Thymus (tissue), 11 donors: ENCODE data around the gene ACACA. TPM values are rescaled to one million over a fixed set of nuclear protein-coding genes. Genes with fewer than 3 reads are reported as not detected.

ENCODE experiments used
- DNase-seq, 9 donors: peaks; one replicate each; pipeline ENCODE4 v3.0.0-alpha.2; 2013; ENCODE audit warnings: low spot score in 9 of 9, low read depth in 6 of 9, missing footprints in 1 of 9
- H3K27ac ChIP-seq, 2 donors: one replicate each; pipeline ENCODE4 v1.5.1; 2013; ENCODE audit warnings: control low read depth in 1 of 2, low read depth in 1 of 2, low read length in 1 of 2, mild to moderate bottlenecking in 1 of 2, moderate library complexity in 1 of 2
- H3K27me3 ChIP-seq, 2 donors: one replicate each; pipeline ENCODE4 v1.5.1; 2013; ENCODE audit warnings: low read length in 1 of 2; ENCODE audit not compliant: control insufficient read depth in 2 of 2, insufficient read depth in 1 of 2
- H3K36me3 ChIP-seq, 2 donors: one replicate each; pipeline ENCODE4 v1.5.1; 2013; ENCODE audit warnings: low read length in 1 of 2, mild to moderate bottlenecking in 1 of 2, moderate library complexity in 1 of 2; ENCODE audit not compliant: control insufficient read depth in 2 of 2, insufficient read depth in 2 of 2
- H3K4me1 ChIP-seq, 2 donors: one replicate each; pipeline ENCODE4 v1.5.1; 2013; ENCODE audit warnings: low read length in 2 of 2; ENCODE audit not compliant: control insufficient read depth in 2 of 2, insufficient read depth in 2 of 2
- H3K4me3 ChIP-seq, 2 donors: one replicate each; pipeline ENCODE4 v1.5.1; 2013; ENCODE audit warnings: low read length in 2 of 2, control low read depth in 1 of 2, mild to moderate bottlenecking in 1 of 2
- H3K9me3 ChIP-seq, 2 donors: one replicate each; pipeline ENCODE4 v1.5.1; 2013; ENCODE audit warnings: low read length in 1 of 2, mild to moderate bottlenecking in 1 of 2; ENCODE audit not compliant: control insufficient read depth in 2 of 2, insufficient read depth in 1 of 2
- WGBS: extraction: QIAGEN DNeasy Blood & Tissue Kit; methylation state at CpG from one replicate; pipeline ENCODE4 v1.1.7; 2013; 5-methylcytosine and 5-hydroxymethylcytosine counted together
- polyA plus RNA-seq: library from polyadenylated mRNA; stranded (reverse); fragments of 200-250 nt; gene quantifications from one replicate; pipeline ENCODE4 v1.2.3, GENCODE V29; 2013
- total RNA-seq: library from RNA; stranded (reverse); fragments of 120-200 nt; gene quantifications from one replicate; pipeline ENCODE4 v1.2.4, GENCODE V29; 2013
- donor health status: healthy.

ACACA gene
- total and polyA plus RNA-seq, 2 donors: 8.7 to 12.9 TPM

- no peaks in the 10 kb centered on the region for H3K27me3 ChIP-seq
- 98% methylated on average over 5 of the region's 5 CpGs for WGBS
- H3K4me1 ChIP-seq: no peaks in the 10 kb centered on the region
- H3K9me3 ChIP-seq: no peaks in the 10 kb centered on the region
- H3K36me3 ChIP-seq: peaks cover under 1 to 2% of the 10 kb centered on the region in 2 donors
- no peak for DNase-seq
- no peak overlapping the region for H3K4me3 ChIP-seq
- no peak overlapping the region for H3K27ac ChIP-seq
Measured at GRCh38 chr17:37219876-37220606, 186.6 kb downstream of the ACACA start.

DNA sequence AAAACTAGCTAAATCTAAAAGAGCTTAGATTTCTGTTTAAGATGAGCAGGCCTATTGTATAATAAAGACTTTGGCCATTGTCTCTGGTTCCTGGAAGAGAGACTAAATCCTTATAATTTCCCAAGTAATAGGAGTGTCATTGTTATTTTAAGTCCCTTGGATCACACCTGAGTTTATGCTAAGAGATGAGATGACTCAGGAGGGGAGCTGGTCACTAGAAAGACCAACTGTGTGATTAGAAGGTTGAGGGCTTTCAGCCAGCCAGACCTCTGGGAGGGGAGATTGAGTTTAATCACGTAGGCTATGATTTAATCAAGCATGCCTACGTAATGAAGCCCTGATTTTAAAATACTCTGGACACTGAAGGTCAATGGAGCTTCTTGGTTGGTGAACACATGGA, 187.8 kb downstream of the ACACA start:
- H3K4me1 ChIP-seq: no peaks in the 10 kb centered on the region
- no peaks in the 10 kb centered on the region for H3K36me3 ChIP-seq
- no peaks in the 10 kb centered on the region for H3K9me3 ChIP-seq
- DNase-seq: no peak
- no peak overlapping the region for H3K27ac ChIP-seq
- H3K4me3 ChIP-seq: no peak overlapping the region
- 97% methylated on average over 2 of the region's 2 CpGs for WGBS
- H3K27me3 ChIP-seq: no peaks in the 10 kb centered on the region

DNA sequence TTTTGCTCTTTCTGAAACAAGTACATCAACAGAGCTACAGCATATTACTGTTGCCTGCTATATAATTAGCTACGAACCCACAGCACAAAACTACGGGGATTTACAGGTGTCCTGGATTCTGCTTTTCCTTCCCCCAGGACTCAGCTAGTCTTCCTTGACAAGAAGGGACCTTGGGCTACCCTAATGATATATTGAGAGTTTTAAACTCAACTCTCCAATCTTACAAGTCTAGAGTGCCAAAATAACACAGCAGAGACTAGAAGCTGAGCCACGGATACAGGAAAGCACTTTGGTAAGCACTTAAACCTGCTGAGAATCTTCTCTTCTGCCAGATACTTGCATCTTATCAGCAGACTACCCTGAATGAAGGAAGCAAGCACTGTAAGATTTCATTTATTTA, 192.2 kb downstream of the ACACA start:
- peaks cover 0 to 4% of the 10 kb centered on the region in 2 donors for H3K36me3 ChIP-seq
- no peaks in the 10 kb centered on the region for H3K9me3 ChIP-seq
- H3K27ac ChIP-seq: no peak overlapping the region
- no peak for DNase-seq
- 97% methylated on average over 3 of the region's 3 CpGs for WGBS
- H3K4me1 ChIP-seq: no peaks in the 10 kb centered on the region
- H3K27me3 ChIP-seq: no peaks in the 10 kb centered on the region
- H3K4me3 ChIP-seq: no peak overlapping the region

DNA sequence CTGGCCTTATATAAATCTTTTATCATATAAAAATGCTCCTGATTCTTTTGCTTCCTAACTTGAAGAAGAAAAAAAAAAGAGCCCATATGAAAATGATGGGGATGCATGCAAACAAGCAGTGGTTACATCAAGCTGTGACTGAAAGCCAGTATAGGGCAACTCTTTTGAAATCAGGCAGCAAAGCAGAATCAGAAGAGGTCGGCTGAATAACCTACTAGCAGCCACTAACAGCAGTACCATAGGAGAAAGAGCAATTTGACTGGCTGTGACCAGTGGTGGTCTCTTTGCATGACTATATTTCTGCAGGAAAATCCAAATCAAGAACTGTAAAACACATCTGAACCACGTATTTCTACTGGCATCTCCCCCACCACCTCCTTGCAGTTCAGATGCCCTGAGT, 192.7 kb downstream of the ACACA start:
- WGBS: 97% methylated on average over 2 of the region's 2 CpGs
- no peak for DNase-seq
- H3K4me3 ChIP-seq: no peak overlapping the region
- H3K36me3 ChIP-seq: peaks cover 0 to 4% of the 10 kb centered on the region in 2 donors
- H3K4me1 ChIP-seq: no peaks in the 10 kb centered on the region
- H3K27me3 ChIP-seq: no peaks in the 10 kb centered on the region
- H3K27ac ChIP-seq: no peak overlapping the region
- no peaks in the 10 kb centered on the region for H3K9me3 ChIP-seq

DNA sequence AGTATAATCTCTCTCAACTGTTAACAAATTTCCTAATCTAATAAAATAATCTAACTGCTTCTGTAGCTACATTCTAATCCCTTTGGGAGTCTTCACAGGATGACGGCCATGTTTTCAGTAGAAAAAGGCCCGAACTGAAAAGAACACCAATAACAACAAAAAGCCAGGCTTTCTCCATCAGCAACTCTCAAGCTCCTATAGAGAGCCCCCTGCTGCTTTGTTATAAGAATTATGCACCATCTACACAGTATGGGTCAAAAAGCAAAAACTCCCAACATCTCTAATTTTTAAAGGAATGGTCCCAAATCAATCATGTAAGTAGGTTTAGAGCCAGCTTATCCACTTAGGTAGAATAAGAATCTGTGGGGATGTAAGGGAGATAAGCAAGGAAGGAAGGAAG, 194.5 kb downstream of the ACACA start:
- H3K9me3 ChIP-seq: no peaks in the 10 kb centered on the region
- H3K4me3 ChIP-seq: no peak overlapping the region
- no peaks in the 10 kb centered on the region for H3K27me3 ChIP-seq
- no peak overlapping the region for H3K27ac ChIP-seq
- peak in 1 of 9 donors; percentile 34 for DNase-seq
- H3K4me1 ChIP-seq: no peaks in the 10 kb centered on the region
- peaks cover 0 to 7% of the 10 kb centered on the region in 2 donors for H3K36me3 ChIP-seq
- WGBS: 96% methylated on average over 2 of the region's 2 CpGs

GRCh38 chr17:37211136-37211535, 195.5 kb downstream of the ACACA start:
- no peak for DNase-seq

DNA sequence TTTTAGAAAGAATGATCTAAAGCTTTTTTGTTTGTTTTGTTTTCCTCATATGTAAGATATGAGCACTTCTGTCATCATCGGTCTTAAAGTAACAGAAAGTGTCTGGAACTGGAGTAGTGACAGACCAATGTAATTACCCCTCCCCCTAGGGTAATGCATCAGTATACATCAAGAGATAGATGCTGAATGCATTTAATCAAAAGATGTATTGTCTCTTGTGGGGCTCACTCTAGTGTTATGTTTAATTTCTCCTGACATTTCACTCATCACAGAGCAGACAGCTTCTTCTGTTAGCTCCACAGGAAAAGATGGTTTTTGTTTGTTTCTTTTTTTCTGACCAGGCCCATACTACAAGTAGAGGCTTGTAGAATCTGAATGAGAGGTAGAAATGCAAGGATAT, 199.5 kb downstream of the ACACA start:
- Histone ChIP-seq H3K4me3 (no peak overlapping the region), H3K4me1 (no peaks in the 10 kb centered on the region), H3K36me3 (peaks cover 0 to 3% of the 10 kb centered on the region in 2 donors), H3K27ac (no peak overlapping the region), H3K9me3 (no peaks in the 10 kb centered on the region), H3K27me3 (no peaks in the 10 kb centered on the region)
- 94% methylated on average over 1 of the region's 1 CpG for WGBS
- no peak for DNase-seq

More at GRCh38 chr17:37211136-37211535, 195.5 kb downstream of the ACACA start:
- Histone ChIP-seq H3K4me1 (no peaks in the 10 kb centered on the region), H3K36me3 (peaks cover 0 to 7% of the 10 kb centered on the region in 2 donors), H3K27ac (no peak overlapping the region), H3K4me3 (no peak overlapping the region), H3K27me3 (no peaks in the 10 kb centered on the region), H3K9me3 (no peaks in the 10 kb centered on the region)
- 57% methylated on average over 2 of the region's 2 CpGs for WGBS

- no peak for DNase-seq
- H3K36me3 ChIP-seq: peaks cover 0 to 3% of the 10 kb centered on the region in 2 donors
- H3K9me3 ChIP-seq: no peaks in the 10 kb centered on the region
- no peak overlapping the region for H3K4me3 ChIP-seq
- no peaks in the 10 kb centered on the region for H3K27me3 ChIP-seq
- no peaks in the 10 kb centered on the region for H3K4me1 ChIP-seq
- H3K27ac ChIP-seq: no peak overlapping the region
Measured at GRCh38 chr17:37206299-37206698, 200.3 kb downstream of the ACACA start.

GRCh38 chr17:37200497-37200896, 206.1 kb downstream of the ACACA start:
- Histone ChIP-seq H3K36me3 (no peaks in the 10 kb centered on the region), H3K4me3 (no peak overlapping the region), H3K27me3 (no peaks in the 10 kb centered on the region), H3K4me1 (no peaks in the 10 kb centered on the region), H3K9me3 (no peaks in the 10 kb centered on the region), H3K27ac (no peak overlapping the region)
- WGBS: 98% methylated on average over 2 of the region's 2 CpGs
- no peak for DNase-seq
